ENCODE data around the gene NEIL3. TPM values are rescaled to one million over a fixed set of nuclear protein-coding genes. Genes with fewer than 3 reads are reported as not detected.

Gene NEIL3
- total and polyA plus RNA-seq, 10 of the 15 experiments (the other 5 are each of a cell fraction or from before 2014, with no cell fraction given): 3.0 to 13.8 (median 8.9) TPM

DNA sequence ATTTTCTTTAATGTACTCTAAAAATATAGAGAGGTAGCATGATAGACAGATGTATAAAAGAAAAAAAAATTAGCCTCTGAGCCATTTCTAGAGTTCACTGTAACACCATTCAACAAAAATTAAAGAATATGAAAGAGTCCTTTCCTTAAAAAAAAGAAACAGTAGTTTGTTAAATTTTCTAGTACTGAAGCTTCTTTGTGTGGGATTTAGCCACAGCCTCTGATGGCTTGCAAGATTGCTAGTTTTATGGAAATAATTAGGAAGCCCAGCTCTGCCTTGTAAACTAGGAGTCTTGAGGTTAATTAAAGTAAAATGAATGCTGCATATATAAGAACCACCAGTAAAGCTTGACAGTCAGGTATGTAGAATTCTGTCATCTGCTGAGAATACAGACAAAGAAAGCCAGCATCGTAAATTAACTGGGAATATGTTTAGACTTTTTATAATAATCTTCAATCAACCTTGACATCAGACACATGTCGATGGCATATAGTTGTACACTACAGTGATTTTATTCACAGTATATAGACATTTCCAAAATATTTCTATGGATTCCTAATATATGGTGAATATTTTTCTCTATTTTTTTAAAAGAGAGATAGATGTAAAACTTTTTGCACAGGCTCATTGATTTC, 44.8 kb upstream of the NEIL3 start:
- BruUV-seq (replicated peaks): no TSS peak
- WGBS (ENCODE audit: insufficient coverage, insufficient replicate concordance, low lambda C conversion rate, missing lambda C conversion rate): 0% methylated on average over 2 of the region's 2 CpGs
- ATAC-seq (no peak), FAIRE-seq (no peak), DNase-seq (ENCODE audit: low read depth, low spot score) (no peak)
- ChIA-PET POLR2A (no interaction called here), RAD21 (ENCODE audit: unreplicated experiment) (no interaction called here), SMC1A (ENCODE audit: uncharacterized antibody, unreplicated experiment) (interaction anchor here (1.1 kb wide), 1 partner anchor 76 kb away, joined by 4 read pairs; no protein-coding TSS in a partner anchor), CTCF (interaction anchor here (2.1 kb wide), 1 partner anchor 15 kb away, joined by 6 read pairs; no protein-coding TSS in a partner anchor)
- Histone ChIP-seq H3K79me2 (ENCODE audit: control insufficient read depth, insufficient read depth, low read length) (no peaks in the 10 kb centered on the region), H3K27me3 (replicated peaks in 1 of 2; ENCODE audit: control insufficient read depth in 2 of 2, insufficient read depth in 2 of 2, low read length in 1 of 2) (no peaks in the 10 kb centered on the region; a peak in 1 of 4 replicates), H4K20me1 (ENCODE audit: control insufficient read depth, insufficient read depth) (no peaks in the 10 kb centered on the region), H3K4me1 (ENCODE audit: control insufficient read depth, insufficient read depth, low read length) (no peaks in the 10 kb centered on the region), H3K9ac (ENCODE audit: control insufficient read depth, insufficient read depth, low read length) (no peak overlapping the region), H2AFZ (ENCODE audit: control insufficient read depth, low read depth, low read length) (no peak overlapping the region), H3K9me3 (replicated peaks; ENCODE audit: control insufficient read depth, insufficient read depth, low read length) (no peaks in the 10 kb centered on the region), H3K4me3 (no peak overlapping the region), H3K27ac (ENCODE audit: control insufficient read depth, insufficient read depth) (no peak overlapping the region), H3K36me3 (ENCODE audit: control insufficient read depth in 2 of 2, insufficient read depth in 2 of 2, low read length in 1 of 2) (no peaks in the 10 kb centered on the region), H3K4me2 (ENCODE audit: control insufficient read depth, insufficient read depth) (no peak overlapping the region)
- intact Hi-C loops (cut with micrococcal nuclease; ENCODE audit: unreplicated experiment): no loop called here
- in situ Hi-C loops (cut with MboI): no loop called here
- TF ChIP-seq ZBED1 (IDR thresholded peaks at IDR 0.05; ENCODE audit: borderline replicate concordance): no peak
- TF ChIP-seq, protein P1, sequence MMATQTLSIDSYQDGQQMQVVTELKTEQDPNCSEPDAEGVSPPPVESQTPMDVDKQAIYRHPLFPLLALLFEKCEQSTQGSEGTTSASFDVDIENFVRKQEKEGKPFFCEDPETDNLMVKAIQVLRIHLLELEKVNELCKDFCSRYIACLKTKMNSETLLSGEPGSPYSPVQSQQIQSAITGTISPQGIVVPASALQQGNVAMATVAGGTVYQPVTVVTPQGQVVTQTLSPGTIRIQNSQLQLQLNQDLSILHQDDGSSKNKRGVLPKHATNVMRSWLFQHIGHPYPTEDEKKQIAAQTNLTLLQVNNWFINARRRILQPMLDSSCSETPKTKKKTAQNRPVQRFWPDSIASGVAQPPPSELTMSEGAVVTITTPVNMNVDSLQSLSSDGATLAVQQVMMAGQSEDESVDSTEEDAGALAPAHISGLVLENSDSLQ (IDR thresholded peaks at IDR 0.05): no peak
- no peak for TF ChIP-seq EZH2 (IDR thresholded peaks at IDR 0.05; ENCODE audit: borderline replicate concordance, control insufficient read depth, low read depth, low read length)
- TF ChIP-seq NFYA (IDR thresholded peaks at IDR 0.05; ENCODE audit: borderline replicate concordance, low read depth, low read length): no peak
- TF ChIP-seq, protein P2, sequence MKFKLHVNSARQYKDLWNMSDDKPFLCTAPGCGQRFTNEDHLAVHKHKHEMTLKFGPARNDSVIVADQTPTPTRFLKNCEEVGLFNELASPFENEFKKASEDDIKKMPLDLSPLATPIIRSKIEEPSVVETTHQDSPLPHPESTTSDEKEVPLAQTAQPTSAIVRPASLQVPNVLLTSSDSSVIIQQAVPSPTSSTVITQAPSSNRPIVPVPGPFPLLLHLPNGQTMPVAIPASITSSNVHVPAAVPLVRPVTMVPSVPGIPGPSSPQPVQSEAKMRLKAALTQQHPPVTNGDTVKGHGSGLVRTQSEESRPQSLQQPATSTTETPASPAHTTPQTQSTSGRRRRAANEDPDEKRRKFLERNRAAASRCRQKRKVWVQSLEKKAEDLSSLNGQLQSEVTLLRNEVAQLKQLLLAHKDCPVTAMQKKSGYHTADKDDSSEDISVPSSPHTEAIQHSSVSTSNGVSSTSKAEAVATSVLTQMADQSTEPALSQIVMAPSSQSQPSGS (IDR thresholded peaks at IDR 0.05; ENCODE audit: low read length): no peak
- no peak for TF ChIP-seq YY1 (IDR thresholded peaks at IDR 0.05; ENCODE audit: low read depth, low read length)
- TF ChIP-seq, protein P3, sequence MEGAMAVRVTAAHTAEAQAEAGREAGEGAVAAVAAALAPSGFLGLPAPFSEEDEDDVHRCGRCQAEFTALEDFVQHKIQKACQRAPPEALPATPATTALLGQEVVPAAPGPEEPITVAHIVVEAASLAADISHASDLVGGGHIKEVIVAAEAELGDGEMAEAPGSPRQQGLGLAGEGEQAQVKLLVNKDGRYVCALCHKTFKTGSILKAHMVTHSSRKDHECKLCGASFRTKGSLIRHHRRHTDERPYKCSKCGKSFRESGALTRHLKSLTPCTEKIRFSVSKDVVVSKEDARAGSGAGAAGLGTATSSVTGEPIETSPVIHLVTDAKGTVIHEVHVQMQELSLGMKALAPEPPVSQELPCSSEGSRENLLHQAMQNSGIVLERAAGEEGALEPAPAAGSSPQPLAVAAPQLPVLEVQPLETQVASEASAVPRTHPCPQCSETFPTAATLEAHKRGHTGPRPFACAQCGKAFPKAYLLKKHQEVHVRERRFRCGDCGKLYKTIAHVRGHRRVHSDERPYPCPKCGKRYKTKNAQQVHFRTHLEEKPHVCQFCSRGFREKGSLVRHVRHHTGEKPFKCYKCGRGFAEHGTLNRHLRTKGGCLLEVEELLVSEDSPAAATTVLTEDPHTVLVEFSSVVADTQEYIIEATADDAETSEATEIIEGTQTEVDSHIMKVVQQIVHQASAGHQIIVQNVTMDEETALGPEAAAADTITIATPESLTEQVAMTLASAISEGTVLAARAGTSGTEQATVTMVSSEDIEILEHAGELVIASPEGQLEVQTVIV (IDR thresholded peaks at IDR 0.05; ENCODE audit: borderline replicate concordance, partially characterized antibody): no peak
- TF ChIP-seq, protein P4, sequence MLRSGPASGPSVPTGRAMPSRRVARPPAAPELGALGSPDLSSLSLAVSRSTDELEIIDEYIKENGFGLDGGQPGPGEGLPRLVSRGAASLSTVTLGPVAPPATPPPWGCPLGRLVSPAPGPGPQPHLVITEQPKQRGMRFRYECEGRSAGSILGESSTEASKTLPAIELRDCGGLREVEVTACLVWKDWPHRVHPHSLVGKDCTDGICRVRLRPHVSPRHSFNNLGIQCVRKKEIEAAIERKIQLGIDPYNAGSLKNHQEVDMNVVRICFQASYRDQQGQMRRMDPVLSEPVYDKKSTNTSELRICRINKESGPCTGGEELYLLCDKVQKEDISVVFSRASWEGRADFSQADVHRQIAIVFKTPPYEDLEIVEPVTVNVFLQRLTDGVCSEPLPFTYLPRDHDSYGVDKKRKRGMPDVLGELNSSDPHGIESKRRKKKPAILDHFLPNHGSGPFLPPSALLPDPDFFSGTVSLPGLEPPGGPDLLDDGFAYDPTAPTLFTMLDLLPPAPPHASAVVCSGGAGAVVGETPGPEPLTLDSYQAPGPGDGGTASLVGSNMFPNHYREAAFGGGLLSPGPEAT (IDR thresholded peaks at IDR 0.05; ENCODE audit: low read depth): no peak
- no peak for TF ChIP-seq MEF2B (IDR thresholded peaks at IDR 0.05; ENCODE audit: partially characterized antibody, poor library complexity, severe bottlenecking)
- no peak for TF ChIP-seq KAT2A (conservative IDR thresholded peaks at IDR 0.05; ENCODE audit: control insufficient read depth, low read depth, low read length)
- TF ChIP-seq EP300 (IDR thresholded peaks at IDR 0.05; ENCODE audit: borderline replicate concordance in 1 of 2, control insufficient read depth in 1 of 2, low read depth in 2 of 2, low read length in 2 of 2): no peak
